GM19193 (cell line): ENCODE results near the gene WWTR1.

Source experiments
- POLR2A ChIP-seq: IDR thresholded peaks from 4 replicates; pipeline ENCODE4 v1.6.1; 2011; ENCODE audit not compliant: insufficient read depth, insufficient read length; ENCODE audit errors: extremely low read depth

Gene WWTR1

DNA sequence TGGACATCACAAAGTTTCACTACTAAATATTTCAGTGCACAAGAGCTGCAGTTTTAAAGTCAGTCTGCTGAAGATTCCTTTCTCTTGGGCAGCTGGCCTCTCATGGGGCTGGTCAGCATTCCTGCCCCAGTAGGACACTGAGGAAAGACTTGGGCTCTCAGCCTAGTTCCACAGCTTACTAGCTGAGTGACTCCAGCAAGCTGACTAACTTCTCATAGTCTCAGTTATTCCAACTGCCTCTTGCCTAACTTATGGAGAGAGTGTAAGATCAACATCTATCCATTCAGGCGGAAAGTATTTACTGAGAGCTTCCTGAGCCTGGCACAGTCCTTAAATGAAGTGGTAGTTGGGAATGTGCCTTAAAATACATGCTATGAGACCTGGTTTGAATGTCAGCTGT is 156.3 kb downstream of the WWTR1 start:
- TF ChIP-seq POLR2A = no peak

DNA sequence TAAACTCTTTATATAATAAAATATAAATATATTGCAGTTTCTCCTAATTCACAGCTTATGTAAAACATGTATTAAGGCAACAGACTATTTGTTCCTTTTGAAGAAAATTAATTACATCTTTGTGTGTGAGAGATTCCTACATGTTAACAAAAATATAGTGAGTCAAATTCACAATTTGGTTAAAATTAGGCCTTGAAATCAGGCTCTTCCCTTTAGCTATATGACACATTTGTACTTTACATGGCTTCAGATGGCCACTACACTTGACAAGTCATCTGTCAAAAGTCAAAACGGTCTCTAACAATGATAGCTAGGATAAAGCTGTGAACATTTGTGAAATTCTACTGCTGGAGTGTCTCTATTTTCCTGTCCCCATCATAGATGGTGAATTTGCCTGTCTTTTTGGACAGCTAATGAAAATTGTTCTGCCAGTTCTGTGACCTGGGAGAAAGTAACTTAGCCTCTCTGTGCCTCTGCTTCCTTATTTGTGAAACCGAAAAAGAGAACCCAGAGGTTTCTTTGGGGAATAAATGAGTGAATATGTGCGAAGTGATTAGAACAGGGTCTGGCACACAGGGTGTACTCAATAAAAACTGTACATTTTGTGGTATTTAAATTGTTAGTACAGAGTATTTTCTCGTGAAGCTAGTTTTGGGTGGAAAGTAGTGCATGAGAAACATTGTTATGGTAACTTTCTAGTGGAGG is 159.7 kb downstream of the WWTR1 start:
- no peak for TF ChIP-seq POLR2A

GRCh38 chr3:149496891-149497290 is 160.9 kb downstream of the WWTR1 start:
- TF ChIP-seq POLR2A = no peak

- TF ChIP-seq POLR2A = no peak
These were observed 162.2 kb downstream of the WWTR1 start for GRCh38 chr3:149495581-149496125.

DNA sequence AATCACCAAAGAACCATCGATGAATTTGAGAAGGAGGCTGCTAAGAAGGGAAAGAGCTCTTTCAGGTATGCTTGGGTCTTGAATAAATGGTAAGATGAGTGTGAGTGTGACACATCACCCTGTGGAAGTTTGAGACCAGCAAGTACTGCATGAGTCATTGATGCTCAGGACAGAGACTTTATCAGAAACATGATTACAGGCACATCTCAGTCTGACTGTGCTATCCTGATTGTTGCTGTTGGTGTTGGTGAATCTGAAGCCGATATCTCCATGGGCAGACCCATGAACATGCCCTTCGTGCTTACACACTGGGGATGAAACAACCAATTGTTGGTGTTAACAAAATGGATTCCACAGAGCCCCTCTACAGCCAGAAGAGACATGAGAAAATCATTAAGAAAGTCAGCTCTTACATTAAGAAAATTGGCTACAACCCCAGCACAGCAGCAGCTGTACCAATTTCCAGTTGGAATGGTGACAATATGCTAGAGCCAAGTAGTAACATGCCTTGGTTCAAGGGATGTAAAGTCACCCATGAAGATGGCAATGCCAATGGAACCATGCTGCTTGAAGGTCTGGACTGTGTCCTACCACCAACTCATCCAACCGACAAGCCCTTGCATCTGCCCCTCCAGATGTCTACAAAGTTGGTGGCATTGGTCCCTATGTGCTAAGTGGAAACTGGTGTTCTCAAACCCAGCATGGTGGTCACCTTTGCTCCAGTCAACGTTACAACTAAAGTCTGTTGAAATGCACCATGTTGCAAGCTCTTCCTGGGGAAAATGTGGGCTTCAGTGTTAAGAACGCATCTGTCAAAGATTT is 162.9 kb downstream of the WWTR1 start:
- TF ChIP-seq POLR2A = no peak

GRCh38 chr3:149494022-149494758 is 163.6 kb downstream of the WWTR1 start:
- no peak for TF ChIP-seq POLR2A

DNA sequence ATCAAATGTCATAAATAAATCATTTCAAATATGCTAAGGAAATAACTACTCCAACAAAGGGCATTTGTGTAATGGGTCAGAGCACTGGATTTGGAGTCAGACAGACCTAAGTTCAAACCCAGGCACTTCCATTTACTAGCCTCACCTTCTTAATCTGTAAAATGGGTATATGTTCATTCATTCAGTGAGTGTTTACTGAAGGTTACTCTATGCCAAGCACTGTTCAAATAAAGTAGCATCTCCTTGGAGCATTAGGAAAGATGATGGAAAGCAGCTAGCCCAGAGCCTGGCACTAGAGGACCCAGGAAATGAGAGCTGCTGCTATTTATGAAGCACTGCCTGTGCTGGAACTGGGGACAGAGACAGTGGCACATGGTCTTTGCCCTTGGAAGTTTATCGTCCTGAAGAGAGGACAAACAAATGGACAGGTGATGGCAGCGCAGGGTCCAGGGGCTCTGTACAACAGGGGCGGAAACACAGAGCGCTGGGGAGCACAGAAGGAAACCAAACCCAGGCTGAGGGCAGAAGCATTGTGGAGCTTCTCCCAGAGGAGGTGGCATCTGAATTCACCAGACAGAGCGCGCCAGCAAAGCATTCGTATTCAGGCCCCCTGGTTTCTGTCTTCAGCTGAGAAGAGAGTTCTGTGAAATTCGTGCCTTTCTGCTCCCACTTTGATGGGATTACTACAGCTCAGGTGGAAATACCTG is 164.4 kb downstream of the WWTR1 start:
- TF ChIP-seq POLR2A = no peak

DNA sequence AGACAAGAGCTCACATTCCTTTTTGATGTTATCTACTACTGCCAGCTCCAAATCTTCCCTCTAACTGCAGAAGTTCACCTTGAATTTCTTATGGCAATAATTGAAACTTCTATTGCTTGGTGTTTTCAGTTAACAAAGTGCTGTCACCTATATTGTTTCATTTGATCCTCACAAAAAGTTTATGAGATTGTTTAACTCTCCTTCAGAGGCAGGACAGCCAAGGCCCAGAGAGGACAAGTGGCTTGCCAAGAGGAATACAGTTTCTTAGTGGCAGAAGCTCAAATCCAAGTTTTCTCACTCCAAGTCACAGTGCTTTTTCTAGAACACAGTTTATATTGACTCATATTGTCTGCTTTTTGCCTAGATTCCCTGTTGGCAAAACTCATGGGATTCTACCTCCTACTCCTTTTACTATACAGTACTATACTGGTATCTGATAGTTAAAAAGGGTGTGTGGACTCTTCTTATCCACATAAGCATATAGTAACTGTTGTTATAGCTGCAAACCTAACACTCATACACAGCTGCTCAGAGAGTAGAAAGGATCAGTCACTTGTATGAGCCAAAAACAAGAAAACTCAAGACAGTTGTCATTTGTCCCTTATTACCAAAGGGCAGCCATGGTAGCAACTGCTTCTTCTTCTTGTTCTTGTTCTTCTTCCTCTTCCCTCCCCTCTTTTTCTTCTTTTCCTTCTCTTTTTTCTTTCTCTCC is 167.4 kb downstream of the WWTR1 start:
- no peak for TF ChIP-seq POLR2A

DNA sequence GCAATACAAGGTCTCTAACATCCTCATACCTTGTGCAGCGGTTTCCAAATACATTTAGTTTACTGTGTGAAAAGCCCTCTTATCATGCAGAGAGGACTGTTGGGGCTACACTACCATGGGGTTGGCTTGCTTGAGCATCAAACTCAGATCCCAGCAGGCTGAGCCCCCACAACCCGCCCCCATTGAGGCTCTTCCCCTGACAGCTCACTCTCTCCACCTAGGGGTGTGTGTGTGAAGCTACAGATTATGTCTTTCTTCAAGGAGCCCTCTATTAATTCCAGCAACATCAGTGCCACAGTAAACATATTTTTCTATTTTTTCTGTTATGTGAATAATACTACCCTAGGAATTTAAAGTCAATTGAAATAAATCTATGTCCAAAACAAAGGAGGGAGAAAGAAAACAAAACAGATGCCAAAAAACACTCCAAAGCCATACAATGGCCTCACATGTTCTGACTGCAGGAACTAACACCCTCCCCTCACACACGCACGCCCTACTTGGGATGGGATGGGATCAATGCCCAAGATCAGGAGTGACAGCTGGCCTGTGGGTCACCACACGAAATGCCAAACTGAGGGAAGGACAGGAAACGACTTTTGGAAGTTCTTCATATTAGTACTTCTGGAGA is 168.7 kb downstream of the WWTR1 start:
- TF ChIP-seq POLR2A = no peak

DNA sequence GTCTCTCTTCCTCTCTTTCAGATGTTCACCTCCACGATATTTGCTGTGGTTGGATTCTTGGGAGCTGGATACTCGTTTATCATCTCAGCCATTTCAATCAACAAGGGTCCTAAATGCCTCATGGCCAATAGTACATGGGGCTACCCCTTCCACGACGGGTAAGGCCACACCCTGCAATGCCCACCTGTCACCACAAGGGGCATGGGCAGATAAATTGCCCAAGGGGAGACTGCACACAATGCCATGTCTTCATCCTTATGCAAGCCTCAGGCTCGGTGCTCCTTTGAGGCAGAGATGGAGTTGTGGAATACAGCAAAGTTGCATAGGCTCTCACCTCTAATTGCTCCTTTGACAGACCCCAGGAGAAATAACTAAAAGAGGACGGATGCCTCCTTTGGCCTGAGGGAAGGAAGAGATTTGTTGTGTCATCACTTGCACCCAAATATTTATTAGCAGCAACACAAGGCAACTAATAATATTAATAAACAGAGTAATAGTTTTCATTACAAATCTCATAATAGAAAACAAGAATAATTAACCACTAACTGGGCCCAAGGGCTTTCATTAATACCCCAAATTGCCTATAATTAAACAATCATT is 170.1 kb downstream of the WWTR1 start:
- TF ChIP-seq POLR2A = no peak

GRCh38 chr3:149486726-149487125 is 171.1 kb downstream of the WWTR1 start:
- no peak for TF ChIP-seq POLR2A

DNA sequence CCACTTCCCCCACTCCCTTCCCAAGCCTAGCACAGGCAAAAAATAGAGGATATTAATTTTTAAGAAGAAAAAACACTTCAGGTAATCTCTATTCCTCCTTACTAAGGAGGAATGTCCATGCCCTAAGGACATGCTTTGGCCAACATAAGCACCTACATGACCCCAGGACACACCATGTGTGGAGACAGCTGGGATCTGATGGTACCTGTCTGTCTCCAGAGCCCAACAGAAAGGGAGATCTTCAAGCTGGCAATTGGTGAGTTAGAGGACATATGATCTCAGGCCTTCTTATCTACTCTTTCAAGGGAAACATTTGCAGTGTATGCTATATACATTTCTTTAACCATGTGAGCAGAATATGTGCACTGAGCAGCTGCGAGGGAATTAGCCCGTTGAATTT is 176.3 kb downstream of the WWTR1 start:
- TF ChIP-seq POLR2A = no peak

DNA sequence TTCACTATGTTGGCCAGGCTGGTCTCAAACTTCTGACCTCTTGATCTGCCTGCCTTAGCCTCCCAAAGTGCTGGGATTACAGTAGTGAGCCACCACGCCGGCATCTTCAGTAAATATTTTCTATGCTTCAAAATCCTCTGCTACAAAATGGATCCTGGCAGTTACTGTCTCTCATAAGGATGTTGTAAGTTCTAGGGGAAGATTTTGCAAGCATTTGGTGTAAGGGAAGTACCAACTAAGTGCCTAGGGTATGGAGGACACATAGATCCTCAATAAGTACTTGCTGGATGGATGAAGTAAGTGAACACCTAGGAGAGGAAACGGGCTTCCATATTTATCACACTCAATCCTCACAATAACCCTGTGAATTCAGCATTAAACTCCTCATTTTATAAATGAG is 176.8 kb downstream of the WWTR1 start:
- no peak for TF ChIP-seq POLR2A

- no peak for TF ChIP-seq POLR2A
These were observed 177.4 kb downstream of the WWTR1 start for GRCh38 chr3:149480326-149481017.
